Measurements from ENCODE around the gene ELP1.
A peak's percentile ranks its signal among the peaks of the same experiment; 100 is the strongest.

Gene ELP1

DNA sequence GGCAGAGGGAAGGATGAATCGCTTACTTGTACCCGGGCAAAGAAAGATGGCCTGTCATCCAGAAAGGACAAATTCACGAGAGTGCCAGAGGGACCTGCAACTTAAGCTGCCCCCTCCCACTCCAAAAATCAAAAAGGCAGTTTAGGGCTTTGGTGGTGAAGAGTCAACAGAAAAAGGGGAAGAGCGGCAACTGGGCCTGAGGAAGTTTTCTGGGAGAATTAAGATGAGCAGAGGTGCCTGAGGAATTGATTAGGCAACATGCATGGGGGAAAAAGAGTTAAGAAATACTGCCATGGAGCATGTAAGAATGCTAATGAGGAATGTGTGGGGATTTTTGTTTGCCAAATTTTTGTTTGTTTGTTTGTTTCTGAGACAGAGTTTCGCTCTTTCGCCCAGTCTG lies 76.4 kb downstream of the ELP1 start:
- peak; percentile 59 for TF ChIP-seq SPI1 (IDR thresholded peaks at IDR 0.05; ENCODE audit: borderline replicate concordance, low read depth)
- TF ChIP-seq POLR2AphosphoS5 (IDR thresholded peaks at IDR 0.05; ENCODE audit: low read depth), result no peak
- TF ChIP-seq, protein P1, sequence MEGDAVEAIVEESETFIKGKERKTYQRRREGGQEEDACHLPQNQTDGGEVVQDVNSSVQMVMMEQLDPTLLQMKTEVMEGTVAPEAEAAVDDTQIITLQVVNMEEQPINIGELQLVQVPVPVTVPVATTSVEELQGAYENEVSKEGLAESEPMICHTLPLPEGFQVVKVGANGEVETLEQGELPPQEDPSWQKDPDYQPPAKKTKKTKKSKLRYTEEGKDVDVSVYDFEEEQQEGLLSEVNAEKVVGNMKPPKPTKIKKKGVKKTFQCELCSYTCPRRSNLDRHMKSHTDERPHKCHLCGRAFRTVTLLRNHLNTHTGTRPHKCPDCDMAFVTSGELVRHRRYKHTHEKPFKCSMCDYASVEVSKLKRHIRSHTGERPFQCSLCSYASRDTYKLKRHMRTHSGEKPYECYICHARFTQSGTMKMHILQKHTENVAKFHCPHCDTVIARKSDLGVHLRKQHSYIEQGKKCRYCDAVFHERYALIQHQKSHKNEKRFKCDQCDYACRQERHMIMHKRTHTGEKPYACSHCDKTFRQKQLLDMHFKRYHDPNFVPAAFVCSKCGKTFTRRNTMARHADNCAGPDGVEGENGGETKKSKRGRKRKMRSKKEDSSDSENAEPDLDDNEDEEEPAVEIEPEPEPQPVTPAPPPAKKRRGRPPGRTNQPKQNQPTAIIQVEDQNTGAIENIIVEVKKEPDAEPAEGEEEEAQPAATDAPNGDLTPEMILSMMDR (IDR thresholded peaks at IDR 0.05; ENCODE audit: insufficient read depth, low read length), result no peak
- TF ChIP-seq GABPA (IDR thresholded peaks at IDR 0.05; ENCODE audit: low read depth), result no peak
- TF ChIP-seq, protein P2, sequence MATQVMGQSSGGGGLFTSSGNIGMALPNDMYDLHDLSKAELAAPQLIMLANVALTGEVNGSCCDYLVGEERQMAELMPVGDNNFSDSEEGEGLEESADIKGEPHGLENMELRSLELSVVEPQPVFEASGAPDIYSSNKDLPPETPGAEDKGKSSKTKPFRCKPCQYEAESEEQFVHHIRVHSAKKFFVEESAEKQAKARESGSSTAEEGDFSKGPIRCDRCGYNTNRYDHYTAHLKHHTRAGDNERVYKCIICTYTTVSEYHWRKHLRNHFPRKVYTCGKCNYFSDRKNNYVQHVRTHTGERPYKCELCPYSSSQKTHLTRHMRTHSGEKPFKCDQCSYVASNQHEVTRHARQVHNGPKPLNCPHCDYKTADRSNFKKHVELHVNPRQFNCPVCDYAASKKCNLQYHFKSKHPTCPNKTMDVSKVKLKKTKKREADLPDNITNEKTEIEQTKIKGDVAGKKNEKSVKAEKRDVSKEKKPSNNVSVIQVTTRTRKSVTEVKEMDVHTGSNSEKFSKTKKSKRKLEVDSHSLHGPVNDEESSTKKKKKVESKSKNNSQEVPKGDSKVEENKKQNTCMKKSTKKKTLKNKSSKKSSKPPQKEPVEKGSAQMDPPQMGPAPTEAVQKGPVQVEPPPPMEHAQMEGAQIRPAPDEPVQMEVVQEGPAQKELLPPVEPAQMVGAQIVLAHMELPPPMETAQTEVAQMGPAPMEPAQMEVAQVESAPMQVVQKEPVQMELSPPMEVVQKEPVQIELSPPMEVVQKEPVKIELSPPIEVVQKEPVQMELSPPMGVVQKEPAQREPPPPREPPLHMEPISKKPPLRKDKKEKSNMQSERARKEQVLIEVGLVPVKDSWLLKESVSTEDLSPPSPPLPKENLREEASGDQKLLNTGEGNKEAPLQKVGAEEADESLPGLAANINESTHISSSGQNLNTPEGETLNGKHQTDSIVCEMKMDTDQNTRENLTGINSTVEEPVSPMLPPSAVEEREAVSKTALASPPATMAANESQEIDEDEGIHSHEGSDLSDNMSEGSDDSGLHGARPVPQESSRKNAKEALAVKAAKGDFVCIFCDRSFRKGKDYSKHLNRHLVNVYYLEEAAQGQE (IDR thresholded peaks at IDR 0.05; ENCODE audit: insufficient replicate concordance, low read depth), result no peak
- Histone ChIP-seq H3K27ac (replicated peaks) (no peak overlapping the region), H3K27me3 (ENCODE audit: insufficient read depth, poor library complexity, severe bottlenecking) (no peaks in the 10 kb centered on the region), H3K4me3 (replicated peaks; ENCODE audit: insufficient read depth, low read length) (no peak overlapping the region)
- DNase-seq (ENCODE audit: low read depth in 1 of 2, low spot score in 1 of 2), result no peak

DNA sequence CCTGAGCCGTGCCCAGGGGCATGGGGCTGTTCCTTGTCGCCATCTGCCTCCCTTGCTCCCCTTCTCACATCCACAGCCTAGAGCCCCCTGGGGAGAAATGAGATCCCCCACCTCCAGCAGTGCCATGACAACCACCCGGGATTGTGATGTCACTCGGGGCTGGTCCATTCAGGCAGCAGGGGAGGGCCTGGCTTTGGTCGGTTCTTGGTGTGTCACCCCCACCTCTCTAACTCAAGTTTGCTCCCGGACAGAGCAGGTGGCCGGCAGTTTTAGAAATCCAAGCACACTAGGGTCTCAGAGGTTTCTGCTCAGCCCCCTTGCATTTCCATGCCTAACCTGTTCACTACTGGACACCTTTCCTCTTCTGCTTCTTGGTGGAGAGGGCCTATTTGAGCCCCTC lies 78.0 kb downstream of the ELP1 start, which contains the start of gene ACTL7B:
Gene ACTL7B, minus strand, starts transcription at position 99 of the 400 bp plus-strand sequence. Its CDS starts 56 bp downstream, at position 43.
- peaks cover 6% of the 10 kb centered on the region for H3K27me3 ChIP-seq (ENCODE audit: insufficient read depth, poor library complexity, severe bottlenecking)
- DNase-seq (ENCODE audit: low read depth in 1 of 2, low spot score in 1 of 2), result no peak
- no peak for TF ChIP-seq GABPA (IDR thresholded peaks at IDR 0.05; ENCODE audit: low read depth)
- TF ChIP-seq POLR2AphosphoS5 (IDR thresholded peaks at IDR 0.05; ENCODE audit: low read depth), result no peak
- TF ChIP-seq, protein P1 (IDR thresholded peaks at IDR 0.05; ENCODE audit: insufficient read depth, low read length), result no peak
- TF ChIP-seq, protein P2 (IDR thresholded peaks at IDR 0.05; ENCODE audit: insufficient replicate concordance, low read depth), result no peak
- no peak for TF ChIP-seq SPI1 (IDR thresholded peaks at IDR 0.05; ENCODE audit: borderline replicate concordance, low read depth)
- H3K4me3 ChIP-seq (replicated peaks; ENCODE audit: insufficient read depth, low read length), result no peak within 1 kb of the TSS
- no peak within 1 kb of the TSS for H3K27ac ChIP-seq (replicated peaks)

DNA sequence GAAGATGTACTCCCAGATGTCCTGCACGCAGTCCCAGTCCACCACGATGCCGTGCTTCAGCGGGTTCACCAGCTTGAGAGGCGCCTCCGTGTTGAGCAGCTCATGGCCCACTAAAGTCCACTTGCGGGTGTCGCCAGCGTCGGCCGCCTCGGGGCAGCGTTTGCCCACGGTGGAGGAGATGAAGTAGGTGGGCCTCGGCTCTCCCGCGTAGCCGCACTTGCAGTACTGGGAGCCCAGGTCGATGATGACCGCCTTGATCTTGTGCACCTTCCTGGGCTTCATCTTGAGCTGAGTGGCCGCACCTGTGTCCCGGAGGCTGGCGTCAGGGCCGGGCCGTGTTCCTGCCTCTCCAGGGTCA lies 78.4 kb downstream of the ELP1 start:
- TF ChIP-seq, protein P1 (IDR thresholded peaks at IDR 0.05; ENCODE audit: insufficient read depth, low read length), result no peak
- TF ChIP-seq, protein P2 (IDR thresholded peaks at IDR 0.05; ENCODE audit: insufficient replicate concordance, low read depth), result no peak
- TF ChIP-seq POLR2AphosphoS5 (IDR thresholded peaks at IDR 0.05; ENCODE audit: low read depth) (no peak), SPI1 (IDR thresholded peaks at IDR 0.05; ENCODE audit: borderline replicate concordance, low read depth) (no peak), GABPA (IDR thresholded peaks at IDR 0.05; ENCODE audit: low read depth) (no peak)
- H3K27ac ChIP-seq (replicated peaks), result no peak overlapping the region
- no peak overlapping the region for H3K4me3 ChIP-seq (replicated peaks; ENCODE audit: insufficient read depth, low read length)
- DNase-seq (ENCODE audit: low read depth in 1 of 2, low spot score in 1 of 2), result no peak
- peaks cover 6% of the 10 kb centered on the region for H3K27me3 ChIP-seq (ENCODE audit: insufficient read depth, poor library complexity, severe bottlenecking)

Data from HL-60 (cell line).